HEK293 (cell line): ENCODE measurements around the gene DDIT4.

ENCODE experiments used
- BCL11A ChIP-seq: fragments of 450-650 bp; formaldehyde crosslinking; IDR thresholded peaks from 2 replicates; pipeline ENCODE4 v1.5.1; 2016; ENCODE audit warnings: low read depth, missing biosample characterization, missing genetic modification characterization
- EGR2 ChIP-seq: fragments of 450-650 bp; formaldehyde crosslinking; IDR thresholded peaks from 2 replicates; pipeline ENCODE4 v1.5.1; 2016; ENCODE audit warnings: low read depth, missing biosample characterization, missing genetic modification characterization
- ELK4 ChIP-seq: IDR thresholded peaks from 2 replicates; pipeline ENCODE4 v1.6.1; 2011; ENCODE audit warnings: mild to moderate bottlenecking, low read depth, low read length, borderline replicate concordance
- GLIS1 ChIP-seq: fragments of 450-650 bp; formaldehyde crosslinking; IDR thresholded peaks from 2 replicates; pipeline ENCODE4 v1.5.1; 2016; ENCODE audit warnings: missing biosample characterization, missing genetic modification characterization
- HIC1 ChIP-seq: fragments of 450-650 bp; formaldehyde crosslinking; IDR thresholded peaks from 2 replicates; pipeline ENCODE4 v1.5.1; 2016; ENCODE audit warnings: missing biosample characterization, missing genetic modification characterization
- KLF1 ChIP-seq: fragments of 450-650 bp; formaldehyde crosslinking; IDR thresholded peaks from 2 replicates; pipeline ENCODE4 v1.5.1; 2016; ENCODE audit warnings: missing biosample characterization, missing genetic modification characterization
- OSR2 ChIP-seq: fragments of 450-650 bp; formaldehyde crosslinking; IDR thresholded peaks from 2 replicates; pipeline ENCODE4 v1.5.1; 2016; ENCODE audit warnings: missing biosample characterization, missing genetic modification characterization
- PRDM1 ChIP-seq: fragments of 450-650 bp; formaldehyde crosslinking; IDR thresholded peaks from 2 replicates; pipeline ENCODE4; 2016; ENCODE audit warnings: missing biosample characterization, missing genetic modification characterization
- PRDM4 ChIP-seq: fragments of 450-650 bp; formaldehyde crosslinking; IDR thresholded peaks from 2 replicates; pipeline ENCODE4 v1.5.1; 2017; ENCODE audit warnings: missing biosample characterization, missing genetic modification characterization
- REPIN1 ChIP-seq: fragments of 450-650 bp; formaldehyde crosslinking; IDR thresholded peaks from 2 replicates; pipeline ENCODE4 v1.5.1; 2017; ENCODE audit warnings: missing biosample characterization, missing genetic modification characterization, low read depth
- SP2 ChIP-seq: fragments of 450-650 bp; formaldehyde crosslinking; IDR thresholded peaks from 2 replicates; pipeline ENCODE4 v1.5.1; 2016; ENCODE audit warnings: missing biosample characterization, missing genetic modification characterization
- SP3 ChIP-seq: fragments of 450-650 bp; formaldehyde crosslinking; IDR thresholded peaks from 2 replicates; pipeline ENCODE4 v1.5.1; 2016; ENCODE audit warnings: missing biosample characterization, missing genetic modification characterization
- TCF7L2 ChIP-seq: IDR thresholded peaks from 2 replicates; pipeline ENCODE4 v1.6.1; 2011; ENCODE audit warnings: low read depth, mild to moderate bottlenecking, inconsistent platforms, low read length, moderate library complexity, borderline replicate concordance
- YY2 ChIP-seq: fragments of 450-650 bp; formaldehyde crosslinking; IDR thresholded peaks from 2 replicates; pipeline ENCODE4 v1.5.1; 2016; ENCODE audit warnings: missing biosample characterization, missing genetic modification characterization
- ZBTB20 ChIP-seq: fragments of 450-650 bp; formaldehyde crosslinking; IDR thresholded peaks from 2 replicates; pipeline ENCODE4 v1.5.1; 2016; ENCODE audit warnings: missing biosample characterization, missing genetic modification characterization
- ZBTB21 ChIP-seq: fragments of 450-650 bp; formaldehyde crosslinking; IDR thresholded peaks from 2 replicates; pipeline ENCODE4 v1.5.1; 2017; ENCODE audit warnings: missing biosample characterization, missing genetic modification characterization
- ZBTB26 ChIP-seq: fragments of 450-650 bp; formaldehyde crosslinking; optimal IDR thresholded peaks from 2 replicates; pipeline ENCODE3; 2016; ENCODE audit warnings: missing biosample characterization, mild to moderate bottlenecking, missing genetic modification characterization
- ZFP37 ChIP-seq: fragments of 450-650 bp; formaldehyde crosslinking; IDR thresholded peaks from 2 replicates; pipeline ENCODE4 v1.5.1; 2016; ENCODE audit warnings: missing biosample characterization, missing genetic modification characterization
- ZIC2 ChIP-seq: fragments of 450-650 bp; formaldehyde crosslinking; IDR thresholded peaks from 2 replicates; pipeline ENCODE4 v1.5.1; 2016; ENCODE audit warnings: missing biosample characterization, missing genetic modification characterization
- ZNF112 ChIP-seq: fragments of 450-650 bp; formaldehyde crosslinking; IDR thresholded peaks from 2 replicates; pipeline ENCODE4 v1.5.0; 2017; ENCODE audit warnings: missing biosample characterization, missing genetic modification characterization
- ZNF155 ChIP-seq: fragments of 450-650 bp; formaldehyde crosslinking; IDR thresholded peaks from 2 replicates; pipeline ENCODE4 v1.5.1; 2016; ENCODE audit warnings: missing biosample characterization, missing genetic modification characterization
- ZNF169 ChIP-seq: fragments of 450-650 bp; formaldehyde crosslinking; IDR thresholded peaks from 2 replicates; pipeline ENCODE4 v1.5.1; 2016; ENCODE audit warnings: missing biosample characterization, missing genetic modification characterization
- ZNF19 ChIP-seq: fragments of 450-650 bp; formaldehyde crosslinking; IDR thresholded peaks from 2 replicates; pipeline ENCODE4; 2016; ENCODE audit warnings: missing biosample characterization, missing genetic modification characterization, low read depth
- ZNF274 ChIP-seq, 2 experiments: fragments of 200-500 bp in 1 of 2; fragments of 450-650 bp in 1 of 2; sonication (Bioruptor generic) in 1 of 2; formaldehyde crosslinking in 1 of 2; IDR thresholded peaks; 2 replicates each; pipeline versions ENCODE4 v1.5.1 to v1.6.1; 2014 to 2016; ENCODE audit warnings: borderline replicate concordance in 1 of 2, inconsistent platforms in 1 of 2, low read length in 1 of 2, missing biosample characterization in 1 of 2, missing genetic modification characterization in 1 of 2
- ZNF354C ChIP-seq: fragments of 450-650 bp; formaldehyde crosslinking; IDR thresholded peaks from 2 replicates; pipeline ENCODE4 v1.5.1; 2016; ENCODE audit warnings: missing biosample characterization, missing genetic modification characterization, low read depth, borderline replicate concordance
- ZNF544 ChIP-seq: fragments of 450-650 bp; formaldehyde crosslinking; IDR thresholded peaks from 2 replicates; pipeline ENCODE4 v1.5.0; 2017; ENCODE audit warnings: missing biosample characterization, missing genetic modification characterization
- ZNF558 ChIP-seq: fragments of 450-650 bp; formaldehyde crosslinking; IDR thresholded peaks from 2 replicates; pipeline ENCODE4 v1.5.1; 2016; ENCODE audit warnings: missing biosample characterization, missing genetic modification characterization
- ZNF571 ChIP-seq: fragments of 450-650 bp; formaldehyde crosslinking; IDR thresholded peaks from 2 replicates; pipeline ENCODE4 v1.5.0; 2017; ENCODE audit warnings: missing biosample characterization, missing genetic modification characterization
- ZNF660 ChIP-seq: fragments of 450-650 bp; IDR thresholded peaks from 2 replicates; pipeline ENCODE4 v1.5.1; 2018; ENCODE audit warnings: missing biosample characterization, mild to moderate bottlenecking, missing genetic modification characterization
- ZNF701 ChIP-seq: fragments of 450-650 bp; formaldehyde crosslinking; IDR thresholded peaks from 2 replicates; pipeline ENCODE4 v1.5.1; 2016; ENCODE audit warnings: missing biosample characterization, missing genetic modification characterization
- ZNF777 ChIP-seq: fragments of 450-650 bp; formaldehyde crosslinking; IDR thresholded peaks from 2 replicates; pipeline ENCODE4 v1.5.1; 2017; ENCODE audit warnings: missing biosample characterization, missing genetic modification characterization, borderline replicate concordance
- ZSCAN23 ChIP-seq: fragments of 450-650 bp; formaldehyde crosslinking; IDR thresholded peaks from 2 replicates; pipeline ENCODE4 v1.5.1; 2016; ENCODE audit warnings: missing biosample characterization, missing genetic modification characterization
- ZSCAN5A ChIP-seq: fragments of 450-650 bp; formaldehyde crosslinking; IDR thresholded peaks from 2 replicates; pipeline ENCODE4 v1.5.1; 2016; ENCODE audit warnings: missing biosample characterization, missing genetic modification characterization

DDIT4 gene

GRCh38 chr10:72297805-72298591 lies 24.3 kb downstream of the DDIT4 start (continued):
- TF ChIP-seq ZSCAN5A (tag by site-specific recombination) = no peak
- TF ChIP-seq GLIS1 (tag by site-specific recombination) = peak; percentile 93
- TF ChIP-seq ZNF155 (tag by site-specific recombination) = no peak
- peak; percentile 52 for TF ChIP-seq SP3 (tag by site-specific recombination)
- TF ChIP-seq KLF1 (tag by site-specific recombination) = peak; percentile 90
- no peak for TF ChIP-seq ZSCAN23 (tag by site-specific recombination)
- no peak for TF ChIP-seq BCL11A (tag by site-specific recombination)
- no peak for TF ChIP-seq ZNF544 (tag by site-specific recombination)
- no peak for TF ChIP-seq ZNF112 (tag by site-specific recombination)
- TF ChIP-seq ZIC2 (tag by site-specific recombination) = peak; percentile 71
- TF ChIP-seq ZNF354C (tag by site-specific recombination) = no peak
- TF ChIP-seq ZNF660 = peak; percentile 49
- no peak for TF ChIP-seq ZNF701 (tag by site-specific recombination)
- no peak for TF ChIP-seq PRDM1 (tag by site-specific recombination)
- TF ChIP-seq ZBTB26 (tag by site-specific recombination) = peak; percentile 93
- TF ChIP-seq REPIN1 = no peak
- no peak for TF ChIP-seq ZNF169
- TF ChIP-seq ZNF274 (IDR thresholded peaks at IDR 0.05; ENCODE audit: low read length) = no peak
- TF ChIP-seq ZNF274 (tag by site-specific recombination; IDR thresholded peaks at IDR 0.05; ENCODE audit: borderline replicate concordance) = no peak
- no peak for TF ChIP-seq ZBTB20 (tag by site-specific recombination)
- no peak for TF ChIP-seq ZNF571
- no peak for TF ChIP-seq ZBTB21 (tag by site-specific recombination)
- no peak for TF ChIP-seq YY2 (tag by site-specific recombination)
- no peak for TF ChIP-seq TCF7L2
- TF ChIP-seq ZNF19 (tag by site-specific recombination) = no peak
- TF ChIP-seq OSR2 = no peak
- TF ChIP-seq ZNF558 = no peak
- TF ChIP-seq EGR2 (tag by site-specific recombination) = peak; percentile 81
- peak; percentile 89 for TF ChIP-seq SP2 (tag by site-specific recombination)
- no peak for TF ChIP-seq ZNF777 (tag by site-specific recombination)
- TF ChIP-seq HIC1 = no peak
- TF ChIP-seq PRDM4 (tag by site-specific recombination) = peak; percentile 94
- TF ChIP-seq ELK4 = no peak
- no peak for TF ChIP-seq ZFP37 (tag by site-specific recombination)
